ENCODE measurements around the gene OLA1.

Gene OLA1

GRCh38 chr2:174086708-174087107 lies 161.6 kb downstream of the OLA1 start:
- no peak for DNase-seq (ENCODE audit: low read depth)
- no peak for TF ChIP-seq CTCF (conservative IDR thresholded peaks at IDR 0.05; ENCODE audit: control insufficient read depth, insufficient read depth, low read depth, low read length)
- no peak overlapping the region for H3K4me3 ChIP-seq (ENCODE audit: control insufficient read depth, low read depth, low read length)

- no peak overlapping the region for H3K4me3 ChIP-seq (ENCODE audit: control insufficient read depth, low read depth, low read length)
- no peak for DNase-seq (ENCODE audit: low read depth)
- TF ChIP-seq CTCF (conservative IDR thresholded peaks at IDR 0.05; ENCODE audit: control insufficient read depth, insufficient read depth, low read depth, low read length): no peak
Observed at GRCh38 chr2:174085781-174086180, 162.6 kb downstream of the OLA1 start.

GRCh38 chr2:174083843-174084458 lies 164.4 kb downstream of the OLA1 start:
- DNase-seq (ENCODE audit: low read depth): no peak
- no peak overlapping the region for H3K4me3 ChIP-seq (ENCODE audit: control insufficient read depth, low read depth, low read length)
- no peak for TF ChIP-seq CTCF (conservative IDR thresholded peaks at IDR 0.05; ENCODE audit: control insufficient read depth, insufficient read depth, low read depth, low read length)

GRCh38 chr2:174080672-174081121 lies 167.6 kb downstream of the OLA1 start:
- no peak for TF ChIP-seq CTCF (conservative IDR thresholded peaks at IDR 0.05; ENCODE audit: control insufficient read depth, insufficient read depth, low read depth, low read length)
- no peak overlapping the region for H3K4me3 ChIP-seq (ENCODE audit: control insufficient read depth, low read depth, low read length)

GRCh38 chr2:174078275-174078674 lies 170.1 kb downstream of the OLA1 start:
- DNase-seq (ENCODE audit: low read depth): peak; percentile 34
- TF ChIP-seq CTCF (conservative IDR thresholded peaks at IDR 0.05; ENCODE audit: control insufficient read depth, insufficient read depth, low read depth, low read length): peak; percentile 61
- H3K4me3 ChIP-seq (ENCODE audit: control insufficient read depth, low read depth, low read length): no peak overlapping the region

More at GRCh38 chr2:174080672-174081121, 167.6 kb downstream of the OLA1 start:
- no peak for DNase-seq (ENCODE audit: low read depth)

GRCh38 chr2:174076975-174077374 lies 171.4 kb downstream of the OLA1 start:
- TF ChIP-seq CTCF (conservative IDR thresholded peaks at IDR 0.05; ENCODE audit: control insufficient read depth, insufficient read depth, low read depth, low read length): no peak
- H3K4me3 ChIP-seq (ENCODE audit: control insufficient read depth, low read depth, low read length): no peak overlapping the region
- DNase-seq (ENCODE audit: low read depth): no peak

- H3K4me3 ChIP-seq (ENCODE audit: control insufficient read depth, low read depth, low read length): no peak overlapping the region
- no peak for DNase-seq (ENCODE audit: low read depth)
- TF ChIP-seq CTCF (conservative IDR thresholded peaks at IDR 0.05; ENCODE audit: control insufficient read depth, insufficient read depth, low read depth, low read length): no peak
Observed at GRCh38 chr2:174076040-174076439, 172.3 kb downstream of the OLA1 start.
